ENCODE results near the gene APEH.
"Not testable (repeated sequence)": the region's sequence is repeated elsewhere in the genome, so short reads cannot be mapped to it uniquely, and the experiment has no call there.

Gene APEH

GRCh38 chr3:49690856-49691255 is 16.7 kb downstream of the APEH start:
- DNase-seq (ENCODE audit: low read depth): not testable (repeated sequence)

- DNase-seq (ENCODE audit: low read depth): not testable (repeated sequence)
These were observed 17.3 kb downstream of the APEH start for GRCh38 chr3:49691481-49691880.

- DNase-seq (ENCODE audit: low read depth): not testable (repeated sequence)
These were observed 20.4 kb downstream of the APEH start for GRCh38 chr3:49694409-49695070.

GRCh38 chr3:49695350-49696015 is 21.3 kb downstream of the APEH start:
- not testable (repeated sequence) for DNase-seq (ENCODE audit: low read depth)

GRCh38 chr3:49699281-49699979 is 25.3 kb downstream of the APEH start:
- DNase-seq (ENCODE audit: low read depth): no peak

- DNase-seq (ENCODE audit: low read depth): no peak
These were observed 25.9 kb downstream of the APEH start for GRCh38 chr3:49700014-49700413.

GRCh38 chr3:49700453-49701128 is 26.4 kb downstream of the APEH start:
- DNase-seq (ENCODE audit: low read depth): no peak

- no peak for DNase-seq (ENCODE audit: low read depth)
These were observed 27.4 kb downstream of the APEH start for GRCh38 chr3:49701388-49702077.

- no peak for DNase-seq (ENCODE audit: low read depth)
These were observed 28.5 kb downstream of the APEH start for GRCh38 chr3:49702672-49703071.

- DNase-seq (ENCODE audit: low read depth): no peak
These were observed 29.3 kb downstream of the APEH start for GRCh38 chr3:49703443-49703927.

GRCh38 chr3:49703956-49704355 is 29.8 kb downstream of the APEH start:
- no peak for DNase-seq (ENCODE audit: low read depth)

- DNase-seq (ENCODE audit: low read depth): no peak
These were observed 30.5 kb downstream of the APEH start for GRCh38 chr3:49704629-49705028.

GRCh38 chr3:49705390-49705960 is 31.3 kb downstream of the APEH start:
- DNase-seq (ENCODE audit: low read depth): no peak

- DNase-seq (ENCODE audit: low read depth): no peak
These were observed 32.4 kb downstream of the APEH start for GRCh38 chr3:49706456-49707112.

- no peak for DNase-seq (ENCODE audit: low read depth)
These were observed 32.9 kb downstream of the APEH start for GRCh38 chr3:49707113-49707480.

GRCh38 chr3:49709852-49710251 is 35.7 kb downstream of the APEH start:
- DNase-seq (ENCODE audit: low read depth): no peak

- no peak for DNase-seq (ENCODE audit: low read depth)
These were observed 37.3 kb downstream of the APEH start for GRCh38 chr3:49711489-49711888.

- no peak for DNase-seq (ENCODE audit: low read depth)
These were observed 38.0 kb downstream of the APEH start for GRCh38 chr3:49712166-49712565.

GRCh38 chr3:49712631-49713317 is 38.6 kb downstream of the APEH start:
- no peak for DNase-seq (ENCODE audit: low read depth)

- no peak for DNase-seq (ENCODE audit: low read depth)
These were observed 39.4 kb downstream of the APEH start for GRCh38 chr3:49713336-49714105.
